Choroid plexus epithelial cell (primary cell): ENCODE data around the gene CNIH2.
"Not testable (repeated sequence)": the region's sequence is repeated elsewhere in the genome, so short reads cannot be mapped to it uniquely, and the experiment has no call there.

Experiments used
- DNase-seq: peaks from one replicate; pipeline ENCODE4 v3.0.0-alpha.2; 2010; ENCODE audit warnings: low read depth
- H3K4me3 ChIP-seq: 2 replicates; pipeline ENCODE4 v1.5.1; 2011; ENCODE audit warnings: low read depth, mild to moderate bottlenecking, control low read depth, low read length, moderate library complexity
- TF ChIP-seq, protein P1 (sequence below): conservative IDR thresholded peaks from 2 replicates; pipeline ENCODE4 v1.5.1; 2011; ENCODE audit warnings: low read depth, mild to moderate bottlenecking, control low read depth, inconsistent platforms, low read length, moderate library complexity

CNIH2 gene

DNA sequence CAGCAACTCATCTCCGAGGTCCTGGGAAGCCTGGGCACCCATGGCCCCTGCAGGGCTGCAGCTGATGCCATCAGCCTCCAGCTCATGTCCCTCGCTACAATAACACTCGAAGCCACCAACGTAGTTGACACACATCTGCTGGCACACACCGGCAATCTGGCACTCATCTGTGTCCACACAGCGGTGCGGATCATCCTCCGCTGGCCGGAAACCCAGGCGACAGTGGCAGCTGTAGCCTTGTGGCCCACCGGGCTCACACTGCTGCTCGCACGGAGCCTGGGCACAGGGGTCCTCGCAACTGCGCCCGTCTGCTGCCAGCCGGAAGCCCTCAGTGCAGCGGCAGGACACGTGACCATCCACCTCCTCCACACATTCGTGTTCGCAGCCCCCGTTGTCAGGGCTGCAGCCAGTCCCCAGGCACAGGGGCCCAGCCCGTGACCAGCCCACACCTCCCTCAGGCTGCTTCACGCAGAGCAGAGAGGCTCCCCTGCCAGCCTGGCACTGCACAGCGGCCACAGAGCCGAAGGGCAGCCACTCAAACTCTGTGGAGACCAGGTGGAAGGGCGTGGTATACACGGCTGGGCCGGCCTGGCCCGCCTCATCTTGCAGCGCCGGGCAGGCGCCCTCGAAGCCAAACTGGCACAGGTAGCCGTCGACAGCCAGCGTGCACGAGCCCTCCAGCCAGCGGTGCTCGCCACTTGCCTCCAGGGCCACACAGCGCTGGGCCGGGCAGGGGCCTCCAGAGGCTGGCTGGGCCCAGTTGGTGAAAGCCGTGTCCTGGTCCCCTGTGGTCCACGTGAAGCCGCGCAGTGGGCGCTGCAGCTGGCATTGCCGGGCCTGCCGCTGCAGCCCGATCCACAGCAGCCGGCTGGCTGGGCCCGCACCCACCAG, 38.2 kb downstream of the CNIH2 start:
- peak overlapping the region; percentile 74 for H3K4me3 ChIP-seq
- DNase-seq: no peak
- TF ChIP-seq, protein P1, sequence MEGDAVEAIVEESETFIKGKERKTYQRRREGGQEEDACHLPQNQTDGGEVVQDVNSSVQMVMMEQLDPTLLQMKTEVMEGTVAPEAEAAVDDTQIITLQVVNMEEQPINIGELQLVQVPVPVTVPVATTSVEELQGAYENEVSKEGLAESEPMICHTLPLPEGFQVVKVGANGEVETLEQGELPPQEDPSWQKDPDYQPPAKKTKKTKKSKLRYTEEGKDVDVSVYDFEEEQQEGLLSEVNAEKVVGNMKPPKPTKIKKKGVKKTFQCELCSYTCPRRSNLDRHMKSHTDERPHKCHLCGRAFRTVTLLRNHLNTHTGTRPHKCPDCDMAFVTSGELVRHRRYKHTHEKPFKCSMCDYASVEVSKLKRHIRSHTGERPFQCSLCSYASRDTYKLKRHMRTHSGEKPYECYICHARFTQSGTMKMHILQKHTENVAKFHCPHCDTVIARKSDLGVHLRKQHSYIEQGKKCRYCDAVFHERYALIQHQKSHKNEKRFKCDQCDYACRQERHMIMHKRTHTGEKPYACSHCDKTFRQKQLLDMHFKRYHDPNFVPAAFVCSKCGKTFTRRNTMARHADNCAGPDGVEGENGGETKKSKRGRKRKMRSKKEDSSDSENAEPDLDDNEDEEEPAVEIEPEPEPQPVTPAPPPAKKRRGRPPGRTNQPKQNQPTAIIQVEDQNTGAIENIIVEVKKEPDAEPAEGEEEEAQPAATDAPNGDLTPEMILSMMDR: no peak

DNA sequence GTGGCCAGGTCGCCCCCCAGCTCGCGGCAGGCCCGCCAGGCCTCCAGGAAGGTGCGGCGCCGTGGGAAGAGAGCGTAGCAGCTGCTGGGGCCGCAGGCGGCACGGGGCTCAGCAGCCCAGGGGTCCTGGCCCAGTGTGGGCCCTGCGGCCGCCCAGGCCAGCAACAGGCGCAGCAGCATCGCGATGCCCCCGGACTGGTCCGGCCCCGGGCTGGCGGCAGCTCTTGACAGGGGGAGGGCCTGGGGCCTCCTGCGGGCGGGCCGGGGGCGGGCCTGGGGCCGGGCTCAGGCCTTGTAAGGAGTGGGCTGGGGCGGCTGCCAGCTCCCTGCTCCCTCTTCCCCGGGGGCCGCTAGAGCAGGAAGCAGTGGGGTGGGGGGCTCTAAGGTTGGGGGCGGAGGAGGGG, 38.9 kb downstream of the CNIH2 start, which contains the start of gene CD248:
Gene CD248 (minus strand): TSS at position 196 of the 403 bp plus-strand sequence. CDS start 17 bp downstream, at position 179.
- peak; percentile 86 for DNase-seq
- TF ChIP-seq, protein P1: no peak
- H3K4me3 ChIP-seq: peak within 1 kb of the TSS; percentile 74

DNA sequence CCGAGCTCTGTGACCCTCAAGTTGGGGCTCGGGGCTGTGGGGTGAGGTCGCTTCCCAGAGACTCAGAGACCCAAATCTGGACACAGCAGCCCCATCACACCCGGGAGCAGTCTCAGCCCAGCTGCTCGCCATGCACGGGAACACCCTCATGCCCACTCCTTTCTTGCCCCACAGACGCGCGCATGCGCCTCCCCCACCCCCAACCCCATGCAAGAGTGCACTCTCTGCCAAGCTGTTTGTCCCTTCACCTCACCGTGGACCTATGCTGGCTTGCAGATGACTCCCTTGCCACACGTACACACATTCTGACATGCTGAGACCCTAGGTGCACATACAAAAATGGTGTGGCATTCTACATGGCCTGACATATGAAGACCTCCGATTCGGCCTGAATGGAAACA, 39.3 kb downstream of the CNIH2 start:
- peak; percentile 66 for DNase-seq
- TF ChIP-seq, protein P1: no peak
- H3K4me3 ChIP-seq: peak overlapping the region; percentile 74

DNA sequence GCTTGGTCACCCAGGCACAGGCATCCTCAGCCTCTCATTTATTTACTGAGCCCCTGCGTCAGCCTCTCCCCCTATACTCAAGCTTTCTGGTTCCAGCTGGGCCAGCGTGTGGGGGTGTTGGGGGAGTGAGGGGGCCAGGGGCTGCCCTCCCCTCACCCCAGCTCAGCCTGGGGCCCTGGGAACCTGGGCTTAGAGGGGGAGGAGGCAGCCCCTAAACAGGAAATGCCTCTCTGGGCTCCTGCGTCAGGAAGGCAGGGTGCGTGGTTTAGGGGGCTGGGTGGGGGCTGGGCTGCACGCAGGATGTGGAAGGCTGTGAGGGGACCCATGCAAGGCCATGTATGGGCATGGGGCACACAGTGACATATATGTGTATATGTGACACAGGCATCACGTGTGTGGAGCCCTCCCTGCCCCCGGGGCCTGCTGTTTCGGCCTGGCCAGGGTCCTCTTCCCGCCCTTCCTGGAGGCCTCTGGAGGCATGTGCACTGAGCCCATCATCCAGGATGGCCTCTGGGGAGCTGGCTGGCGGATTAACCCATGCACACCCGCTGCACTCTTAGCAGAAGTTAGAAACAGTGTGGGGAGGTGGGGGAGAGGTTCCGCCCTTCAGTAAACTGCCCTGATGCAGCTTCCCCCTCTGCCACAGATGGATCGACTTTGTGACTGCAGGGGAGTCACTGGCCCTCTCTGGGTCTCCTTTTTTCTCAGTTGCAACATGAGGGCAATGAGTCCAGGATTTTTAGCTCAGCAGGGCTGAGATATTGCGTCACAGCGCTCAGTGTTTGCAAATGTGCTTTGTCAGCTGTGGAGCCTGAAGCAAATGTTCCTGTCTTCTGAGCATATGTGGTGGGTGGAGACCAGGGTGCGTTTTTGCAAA, 40.0 kb downstream of the CNIH2 start:
- DNase-seq: peak; percentile 97
- H3K4me3 ChIP-seq: peak overlapping the region; percentile 8

DNA sequence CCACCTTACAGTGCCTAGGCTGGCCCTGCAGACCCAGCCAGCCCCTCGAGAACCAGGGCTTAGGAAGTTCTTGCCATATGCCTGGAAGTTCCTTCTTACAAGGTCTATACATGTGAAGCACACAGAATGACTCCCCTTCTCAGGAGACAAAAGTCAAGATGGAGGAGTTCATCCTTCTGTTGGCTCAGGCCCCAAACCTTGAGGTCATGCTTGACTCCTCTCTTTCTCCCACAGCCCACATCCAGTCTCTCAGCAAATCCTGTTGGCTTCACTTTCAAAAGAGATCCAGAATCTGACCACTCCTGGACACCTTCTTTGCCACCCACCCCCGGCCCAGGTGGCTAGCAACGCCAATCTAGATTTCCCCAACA, 40.6 kb downstream of the CNIH2 start:
- TF ChIP-seq, protein P1: no peak
- H3K4me3 ChIP-seq: no peak overlapping the region
- DNase-seq: no peak

More for the DNA sequence above, 40.0 kb downstream of the CNIH2 start:
- TF ChIP-seq, protein P1: no peak

DNA sequence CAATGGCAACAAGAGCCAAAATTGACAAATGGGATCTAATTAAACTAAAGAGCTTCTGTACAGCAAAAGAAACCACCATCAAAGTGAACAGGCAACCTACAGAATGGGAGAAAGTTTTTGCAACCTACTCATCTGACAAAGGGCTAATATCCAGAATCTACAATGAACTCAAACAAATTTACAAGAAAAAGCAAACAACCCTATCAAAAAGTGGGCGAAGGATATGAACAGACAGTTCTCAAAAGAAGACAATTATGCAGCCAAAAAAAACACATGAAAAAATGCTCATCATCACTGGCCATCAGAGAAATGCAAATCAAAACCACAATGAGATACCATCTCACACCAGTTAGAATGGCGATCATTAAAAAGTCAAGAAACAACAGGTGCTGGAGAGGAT, 42.3 kb downstream of the CNIH2 start:
- not testable (repeated sequence) for DNase-seq, H3K4me3 ChIP-seq

DNA sequence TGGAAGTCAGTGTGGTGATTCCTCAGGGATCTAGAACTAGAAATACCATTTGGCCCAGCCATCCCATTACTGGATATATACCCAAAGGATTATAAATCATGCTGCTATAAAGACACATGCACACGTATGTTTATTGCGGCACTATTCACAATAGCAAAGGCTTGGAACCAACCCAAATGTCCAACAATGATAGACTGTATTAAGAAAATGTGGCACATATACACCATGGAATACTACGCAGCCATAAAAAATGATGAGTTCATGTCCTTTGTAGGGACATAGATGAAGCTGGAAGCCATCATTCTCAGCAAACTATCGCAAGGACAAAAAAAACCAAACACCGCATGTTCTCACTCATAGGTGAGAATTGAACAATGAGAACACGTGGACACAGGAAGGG, 42.8 kb downstream of the CNIH2 start:
- not testable (repeated sequence) for DNase-seq, H3K4me3 ChIP-seq

DNA sequence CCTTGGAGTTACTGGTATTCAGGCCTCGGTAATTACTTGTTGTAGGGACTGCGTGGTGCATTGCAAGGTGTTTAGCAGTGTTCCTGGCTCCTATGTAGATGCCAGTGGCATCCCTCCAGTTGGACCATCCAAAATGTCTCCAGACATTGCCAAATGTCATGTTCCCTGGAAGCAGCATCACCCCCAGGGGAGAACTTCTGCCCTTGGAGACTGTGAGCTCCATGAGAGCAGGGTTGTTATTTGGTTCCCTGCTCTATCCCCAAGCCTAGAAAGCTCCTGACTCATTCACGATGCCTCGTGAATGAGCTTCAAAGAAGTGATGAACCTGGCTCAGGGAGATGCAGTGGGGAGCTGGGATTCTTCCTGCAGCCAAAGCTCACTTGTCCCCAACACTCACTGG, 43.6 kb downstream of the CNIH2 start:
- DNase-seq: no peak
- no peak overlapping the region for H3K4me3 ChIP-seq
- TF ChIP-seq, protein P1: no peak
